ENCODE results near the gene RGL4.
"Not testable (repeated sequence)": the region's sequence is repeated elsewhere in the genome, so short reads cannot be mapped to it uniquely, and the experiment has no call there.

RGL4 gene

GRCh38 chr22:23698094-23698493, 7.3 kb downstream of the RGL4 start:
- DNase-seq (ENCODE audit: low read depth in 2 of 2), result no peak

- DNase-seq (ENCODE audit: low read depth in 2 of 2), result no peak
Observed at GRCh38 chr22:23698673-23699235, 7.9 kb downstream of the RGL4 start.

- DNase-seq (ENCODE audit: low read depth in 2 of 2), result no peak
Observed at GRCh38 chr22:23700706-23701105, 9.9 kb downstream of the RGL4 start.

GRCh38 chr22:23704062-23704461, 13.2 kb downstream of the RGL4 start:
- DNase-seq (ENCODE audit: low read depth in 2 of 2), result no peak

GRCh38 chr22:23704829-23705228, 14.0 kb downstream of the RGL4 start:
- DNase-seq (ENCODE audit: low read depth in 2 of 2), result no peak

GRCh38 chr22:23705358-23705757, 14.5 kb downstream of the RGL4 start:
- DNase-seq (ENCODE audit: low read depth in 2 of 2), result no peak

GRCh38 chr22:23708270-23708669, 17.5 kb downstream of the RGL4 start:
- DNase-seq (ENCODE audit: low read depth in 2 of 2), result no peak

GRCh38 chr22:23709107-23709506, 18.3 kb downstream of the RGL4 start:
- DNase-seq (ENCODE audit: low read depth in 2 of 2), result no peak

GRCh38 chr22:23712256-23712655, 21.4 kb downstream of the RGL4 start:
- no peak for DNase-seq (ENCODE audit: low read depth in 2 of 2)

GRCh38 chr22:23713696-23714595, 23.1 kb downstream of the RGL4 start:
- DNase-seq (ENCODE audit: low read depth in 2 of 2), result peak in 1 of 2 donors; percentile 53

GRCh38 chr22:23714596-23715578, 24.1 kb downstream of the RGL4 start:
- DNase-seq (ENCODE audit: low read depth in 2 of 2), result no peak

- DNase-seq (ENCODE audit: low read depth in 2 of 2), result no peak
Observed at GRCh38 chr22:23715806-23716375, 25.1 kb downstream of the RGL4 start.

GRCh38 chr22:23716811-23717801, 26.3 kb downstream of the RGL4 start:
- peak; percentile 68 to 74 for DNase-seq (ENCODE audit: low read depth in 2 of 2)

GRCh38 chr22:23718371-23719165, 27.8 kb downstream of the RGL4 start:
- DNase-seq (ENCODE audit: low read depth in 2 of 2), result no peak

- no peak for DNase-seq (ENCODE audit: low read depth in 2 of 2)
Observed at GRCh38 chr22:23720855-23721254, 30.0 kb downstream of the RGL4 start.

GRCh38 chr22:23722160-23722559, 31.3 kb downstream of the RGL4 start:
- DNase-seq (ENCODE audit: low read depth in 2 of 2), result no peak

- no peak for DNase-seq (ENCODE audit: low read depth in 2 of 2)
Observed at GRCh38 chr22:23722724-23723123, 31.9 kb downstream of the RGL4 start.

GRCh38 chr22:23728108-23728507, 37.3 kb downstream of the RGL4 start:
- DNase-seq (ENCODE audit: low read depth in 2 of 2), result not testable (repeated sequence)

- no peak for DNase-seq (ENCODE audit: low read depth in 2 of 2)
Observed at GRCh38 chr22:23737696-23738095, 46.9 kb downstream of the RGL4 start.
